ENCODE results near the gene ZNF821. TPM values are rescaled to one million over a fixed set of nuclear protein-coding genes. Genes with fewer than 3 reads are reported as not detected.
"Not testable (repeated sequence)": the region's sequence is repeated elsewhere in the genome, so short reads cannot be mapped to it uniquely, and the experiment has no call there.

ZNF821 gene
- total RNA-seq, 1 donor from 2014 or later = 40.9 TPM

- Mint-ChIP-seq H3K4me1 (ENCODE audit: low read depth, unreplicated experiment) (no peaks in the 10 kb centered on the region), H3K9me3 (ENCODE audit: unreplicated experiment) (peaks cover 3% of the 10 kb centered on the region), H3K27ac (ENCODE audit: unreplicated experiment) (no peak overlapping the region), H3K36me3 (ENCODE audit: unreplicated experiment) (peaks cover 16% of the 10 kb centered on the region), H3K4me3 (ENCODE audit: unreplicated experiment) (no peak overlapping the region), H3K27me3 (ENCODE audit: unreplicated experiment) (no peaks in the 10 kb centered on the region)
- DNase-seq = no peak
- TF ChIP-seq, protein P1, sequence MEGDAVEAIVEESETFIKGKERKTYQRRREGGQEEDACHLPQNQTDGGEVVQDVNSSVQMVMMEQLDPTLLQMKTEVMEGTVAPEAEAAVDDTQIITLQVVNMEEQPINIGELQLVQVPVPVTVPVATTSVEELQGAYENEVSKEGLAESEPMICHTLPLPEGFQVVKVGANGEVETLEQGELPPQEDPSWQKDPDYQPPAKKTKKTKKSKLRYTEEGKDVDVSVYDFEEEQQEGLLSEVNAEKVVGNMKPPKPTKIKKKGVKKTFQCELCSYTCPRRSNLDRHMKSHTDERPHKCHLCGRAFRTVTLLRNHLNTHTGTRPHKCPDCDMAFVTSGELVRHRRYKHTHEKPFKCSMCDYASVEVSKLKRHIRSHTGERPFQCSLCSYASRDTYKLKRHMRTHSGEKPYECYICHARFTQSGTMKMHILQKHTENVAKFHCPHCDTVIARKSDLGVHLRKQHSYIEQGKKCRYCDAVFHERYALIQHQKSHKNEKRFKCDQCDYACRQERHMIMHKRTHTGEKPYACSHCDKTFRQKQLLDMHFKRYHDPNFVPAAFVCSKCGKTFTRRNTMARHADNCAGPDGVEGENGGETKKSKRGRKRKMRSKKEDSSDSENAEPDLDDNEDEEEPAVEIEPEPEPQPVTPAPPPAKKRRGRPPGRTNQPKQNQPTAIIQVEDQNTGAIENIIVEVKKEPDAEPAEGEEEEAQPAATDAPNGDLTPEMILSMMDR (IDR thresholded peaks at IDR 0.05; ENCODE audit: partially characterized antibody, unreplicated experiment) = no peak
These were observed 31.4 kb upstream of the ZNF821 start for GRCh38 chr16:71915350-71915749.

DNA sequence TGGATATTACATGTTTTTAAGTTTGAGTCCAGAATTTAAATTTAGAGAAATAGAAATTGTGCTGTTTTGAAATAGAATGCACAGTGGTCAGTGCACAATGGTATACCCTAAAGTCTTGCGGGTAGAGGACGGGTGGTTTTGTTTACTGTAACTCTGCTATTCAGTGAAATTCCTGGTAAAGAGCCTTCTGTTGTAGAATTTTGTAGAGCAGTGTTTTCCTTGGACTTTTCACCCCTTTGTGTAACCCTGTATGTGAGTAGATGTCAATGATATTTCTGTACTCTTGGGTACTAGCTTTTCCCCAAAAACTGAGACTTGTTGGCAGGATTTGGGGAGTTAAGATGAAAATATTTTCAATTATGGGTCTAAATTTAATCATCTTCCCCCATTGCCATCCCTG is 30.8 kb upstream of the ZNF821 start:
- no peak for DNase-seq
- Mint-ChIP-seq H3K4me3 (ENCODE audit: unreplicated experiment) (no peak overlapping the region), H3K36me3 (ENCODE audit: unreplicated experiment) (peaks cover 16% of the 10 kb centered on the region), H3K27me3 (ENCODE audit: unreplicated experiment) (no peaks in the 10 kb centered on the region), H3K4me1 (ENCODE audit: low read depth, unreplicated experiment) (no peaks in the 10 kb centered on the region), H3K9me3 (ENCODE audit: unreplicated experiment) (peaks cover 3% of the 10 kb centered on the region), H3K27ac (ENCODE audit: unreplicated experiment) (no peak overlapping the region)
- TF ChIP-seq, protein P1 (IDR thresholded peaks at IDR 0.05; ENCODE audit: partially characterized antibody, unreplicated experiment) = no peak

DNA sequence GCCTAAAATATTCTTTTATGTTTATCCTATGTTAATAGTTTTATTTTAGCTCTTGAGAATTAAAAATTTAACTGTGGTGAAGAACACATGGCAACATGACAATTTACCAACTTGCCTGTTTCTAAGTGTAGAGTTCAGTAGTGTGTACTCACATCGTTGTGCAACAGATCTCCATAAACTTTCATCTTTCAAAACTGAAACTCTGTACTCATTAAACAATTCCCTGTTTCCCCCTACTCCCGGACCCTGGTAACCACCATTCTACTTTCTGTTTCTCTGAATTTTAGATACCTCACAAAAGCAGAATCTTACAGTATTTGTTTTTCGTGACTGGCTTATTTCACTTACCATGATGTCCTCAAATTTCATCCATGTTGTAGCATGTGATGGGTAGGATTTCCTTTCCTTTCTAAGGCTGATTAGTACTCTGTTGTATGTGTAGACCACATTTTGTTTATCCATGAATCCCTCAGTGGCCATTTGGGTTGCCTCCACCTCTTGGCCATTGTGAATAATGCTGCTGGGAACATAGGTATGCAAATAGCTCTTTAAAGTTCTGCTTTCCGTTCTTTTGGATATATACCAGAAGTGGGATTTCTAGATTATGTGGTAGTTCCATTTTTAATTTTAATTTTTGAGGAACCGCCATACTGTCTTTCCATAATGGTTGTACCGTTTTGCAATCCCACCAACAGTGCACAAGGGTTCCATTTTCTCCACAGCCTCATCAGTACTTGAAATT is 28.7 kb upstream of the ZNF821 start:
- no peaks in the 10 kb centered on the region for H3K27me3 Mint-ChIP-seq (ENCODE audit: unreplicated experiment)
- H3K9me3 Mint-ChIP-seq (ENCODE audit: unreplicated experiment) = peaks cover 3% of the 10 kb centered on the region
- peaks cover 11% of the 10 kb centered on the region for H3K36me3 Mint-ChIP-seq (ENCODE audit: unreplicated experiment)
- no peak for DNase-seq
- TF ChIP-seq, protein P1 (IDR thresholded peaks at IDR 0.05; ENCODE audit: partially characterized antibody, unreplicated experiment) = no peak
- no peak overlapping the region for H3K4me3 Mint-ChIP-seq (ENCODE audit: unreplicated experiment)
- H3K4me1 Mint-ChIP-seq (ENCODE audit: low read depth, unreplicated experiment) = peaks cover under 1% of the 10 kb centered on the region
- H3K27ac Mint-ChIP-seq (ENCODE audit: unreplicated experiment) = no peak overlapping the region

DNA sequence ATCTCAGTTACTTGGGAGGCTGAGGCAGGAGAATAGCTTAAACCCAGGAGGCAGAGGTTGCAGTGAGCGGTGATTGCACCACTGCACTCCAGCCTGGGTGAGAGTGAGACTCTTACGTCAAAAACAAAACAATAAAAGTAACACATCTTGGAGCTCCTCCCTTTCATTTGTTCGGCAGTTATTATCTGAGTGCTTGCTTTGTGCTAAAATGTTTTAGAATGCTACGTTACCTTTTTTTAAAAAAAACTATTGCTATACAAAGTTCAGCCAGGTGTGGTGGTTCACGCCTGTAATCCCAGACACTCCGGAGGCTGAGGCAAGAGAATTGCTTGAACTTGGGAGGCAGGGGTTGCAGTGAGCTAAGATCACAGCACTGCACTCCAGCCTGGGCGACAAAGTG is 27.1 kb upstream of the ZNF821 start:
- peaks cover 2% of the 10 kb centered on the region for H3K36me3 Mint-ChIP-seq (ENCODE audit: unreplicated experiment)
- no peak overlapping the region for H3K4me3 Mint-ChIP-seq (ENCODE audit: unreplicated experiment)
- no peak for DNase-seq
- no peak overlapping the region for H3K27ac Mint-ChIP-seq (ENCODE audit: unreplicated experiment)
- H3K4me1 Mint-ChIP-seq (ENCODE audit: low read depth, unreplicated experiment) = peaks cover 4% of the 10 kb centered on the region
- H3K9me3 Mint-ChIP-seq (ENCODE audit: unreplicated experiment) = peaks cover 3% of the 10 kb centered on the region
- TF ChIP-seq, protein P1 (IDR thresholded peaks at IDR 0.05; ENCODE audit: partially characterized antibody, unreplicated experiment) = no peak
- no peaks in the 10 kb centered on the region for H3K27me3 Mint-ChIP-seq (ENCODE audit: unreplicated experiment)

GRCh38 chr16:71905765-71906164 is 21.8 kb upstream of the ZNF821 start:
- not testable (repeated sequence) for H3K4me3 Mint-ChIP-seq (ENCODE audit: unreplicated experiment); H3K36me3 Mint-ChIP-seq (ENCODE audit: unreplicated experiment); H3K9me3 Mint-ChIP-seq (ENCODE audit: unreplicated experiment); H3K27me3 Mint-ChIP-seq (ENCODE audit: unreplicated experiment); H3K4me1 Mint-ChIP-seq (ENCODE audit: low read depth, unreplicated experiment); H3K27ac Mint-ChIP-seq (ENCODE audit: unreplicated experiment); DNase-seq
